Fibroblast of upper back skin (primary cell): ENCODE data around the gene TFDP1.
A peak's percentile ranks its signal among the peaks of the same experiment; 100 is the strongest.
"Not testable (repeated sequence)": the region's sequence is repeated elsewhere in the genome, so short reads cannot be mapped to it uniquely, and the experiment has no call there.

Experiments used
- DNase-seq: peaks from one replicate; pipeline ENCODE4 v3.0.0-alpha.2; 2013

Gene TFDP1

DNA sequence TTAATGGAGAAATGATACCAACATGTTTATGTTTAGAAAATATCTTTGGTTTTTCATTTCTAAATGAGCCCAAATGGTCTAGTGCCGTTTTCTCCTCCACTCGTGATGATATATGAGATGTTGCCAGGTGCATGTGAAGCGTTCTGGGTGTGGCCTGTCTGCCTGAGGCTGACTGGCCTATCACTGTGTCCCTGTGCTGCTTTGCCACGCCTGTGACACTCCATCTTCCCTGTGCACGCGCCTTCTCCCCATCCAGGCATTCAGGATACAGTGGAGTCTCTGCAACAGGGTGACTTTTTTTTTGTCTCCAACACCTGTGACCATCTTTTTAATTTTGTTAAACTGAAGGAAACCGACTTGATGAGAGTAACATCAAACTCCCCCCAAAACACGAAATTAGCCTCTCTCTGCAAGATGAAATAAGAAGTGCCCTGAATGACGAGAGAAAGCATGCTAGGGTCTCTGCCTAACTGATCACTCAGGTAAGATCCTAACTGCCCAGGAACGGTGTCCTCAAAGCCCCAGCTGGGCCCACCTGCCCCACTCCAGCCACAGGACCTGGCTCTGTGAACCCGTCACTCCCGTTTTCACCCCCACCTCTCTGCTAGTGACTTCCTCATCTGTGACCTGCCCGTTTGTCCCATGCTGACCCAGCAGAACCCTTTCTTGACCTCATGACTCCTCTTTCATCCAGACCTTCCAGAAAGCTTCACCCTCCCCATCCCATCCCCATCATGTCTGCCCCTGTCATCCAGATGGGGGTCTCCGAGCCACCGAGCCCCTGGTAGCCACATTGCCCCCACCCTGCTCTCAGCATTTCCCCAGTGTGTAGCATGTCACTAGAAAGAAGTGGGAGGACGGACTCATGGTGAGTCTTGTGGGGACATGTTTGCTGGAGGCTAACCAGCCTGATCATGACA is 33.2 kb upstream of the TFDP1 start:
- no peak for DNase-seq

DNA sequence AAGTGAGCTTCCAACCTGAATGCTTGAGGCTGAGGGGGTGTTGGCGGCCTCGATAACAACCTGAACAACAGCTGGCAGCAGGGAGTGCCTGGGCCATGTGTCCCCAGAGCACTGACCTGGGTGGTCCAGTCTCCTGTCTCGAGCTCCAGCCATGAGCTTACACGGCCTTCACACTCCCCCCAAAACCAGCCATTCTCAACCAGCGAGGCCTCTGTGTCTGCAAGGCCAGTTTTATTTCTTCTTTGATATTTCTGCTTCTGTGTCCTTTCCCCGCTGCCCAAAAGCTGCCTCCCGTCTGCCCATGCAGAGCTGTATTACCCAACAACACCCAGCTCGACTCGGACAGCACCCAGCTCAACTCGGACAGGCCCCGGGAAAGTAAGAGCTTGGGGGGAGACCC is 32.5 kb upstream of the TFDP1 start:
- no peak for DNase-seq

DNA sequence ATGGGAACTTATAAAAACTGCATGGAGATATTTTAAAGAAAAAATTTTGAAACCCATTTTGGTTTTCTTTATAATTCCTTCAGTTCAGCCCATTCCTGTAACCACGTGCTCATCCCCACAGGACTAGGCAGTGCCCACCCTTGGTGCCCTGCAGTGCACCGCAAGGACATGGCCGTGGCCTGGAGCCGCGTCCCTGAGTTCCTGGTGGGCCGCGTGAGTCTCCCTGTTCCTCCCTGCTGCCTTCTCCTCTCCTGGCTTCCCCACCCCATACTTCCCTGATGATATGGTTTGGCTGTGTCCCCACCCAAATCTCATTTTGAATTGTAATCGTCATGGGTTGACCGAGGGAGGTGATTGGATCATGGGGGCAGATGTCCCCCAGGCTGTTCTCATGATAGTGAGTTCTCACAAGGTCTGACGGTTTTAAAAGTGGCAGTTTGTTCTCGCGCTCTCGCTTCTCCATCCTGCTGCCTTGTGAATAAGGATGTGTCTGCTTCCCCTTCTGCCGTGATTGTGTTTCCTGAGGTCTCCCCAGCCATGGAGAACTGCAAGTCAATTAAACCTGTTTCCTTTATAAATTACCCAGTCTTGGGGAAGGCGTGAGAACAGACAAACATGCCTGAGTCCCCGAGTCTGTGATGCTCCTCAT is 31.6 kb upstream of the TFDP1 start:
- no peak for DNase-seq

DNA sequence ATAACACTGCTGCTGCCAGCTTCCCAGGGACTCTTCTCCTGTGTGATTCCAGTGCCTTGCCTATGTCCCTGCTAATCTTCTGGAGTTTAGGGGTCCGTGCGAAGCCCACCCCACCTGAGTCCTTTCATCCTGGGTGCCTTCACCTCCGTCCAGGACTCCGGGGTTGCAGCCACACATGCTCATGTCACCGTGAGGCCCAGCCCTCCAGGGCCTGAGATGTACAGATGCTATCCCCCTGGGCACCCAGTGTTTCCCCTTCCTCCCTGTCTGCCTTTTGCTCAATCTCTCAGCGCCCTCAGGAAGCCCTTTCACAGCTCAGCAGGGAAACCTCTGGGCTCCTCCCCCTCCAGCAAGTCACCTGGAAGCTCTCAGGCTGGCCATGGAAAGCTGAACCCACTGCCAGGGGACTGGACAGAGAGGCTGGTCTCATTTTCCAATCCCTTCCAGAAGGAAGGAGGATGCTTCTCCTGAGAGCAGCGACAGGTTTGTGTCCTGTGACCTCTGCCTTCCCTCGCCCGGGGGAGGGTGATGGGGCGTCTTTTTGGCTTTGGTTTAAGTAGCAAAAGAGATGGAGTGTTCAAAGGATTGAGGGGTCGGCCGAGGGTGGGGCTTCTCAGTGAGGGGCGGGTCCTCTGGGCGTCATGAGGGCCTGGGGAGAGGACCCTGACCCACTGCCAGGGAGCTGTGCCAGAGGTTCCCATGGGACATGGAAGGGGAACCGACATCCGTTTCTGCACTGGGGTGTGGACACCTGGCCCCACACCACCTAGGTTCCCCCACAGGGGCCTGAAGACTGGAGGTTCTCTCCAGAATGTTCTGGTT is 30.8 kb upstream of the TFDP1 start:
- no peak for DNase-seq

DNA sequence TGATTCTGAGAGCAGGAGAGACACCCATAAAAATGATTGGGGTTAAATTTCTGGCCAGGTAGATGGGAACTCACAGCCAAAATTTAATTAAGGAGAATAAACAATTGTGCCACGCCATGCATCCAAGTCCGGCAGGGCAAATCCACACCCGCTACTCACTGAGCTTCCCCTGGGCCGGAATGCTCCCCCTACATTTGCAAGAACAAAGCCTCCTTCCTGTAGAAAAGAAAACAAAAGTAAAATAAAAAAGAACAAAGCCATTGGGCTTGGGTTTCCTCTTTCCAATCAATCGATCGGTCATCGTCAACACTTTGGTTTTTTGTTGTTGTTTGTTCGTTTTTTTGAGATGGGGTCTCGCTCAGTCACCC is 30.2 kb upstream of the TFDP1 start:
- no peak for DNase-seq

DNA sequence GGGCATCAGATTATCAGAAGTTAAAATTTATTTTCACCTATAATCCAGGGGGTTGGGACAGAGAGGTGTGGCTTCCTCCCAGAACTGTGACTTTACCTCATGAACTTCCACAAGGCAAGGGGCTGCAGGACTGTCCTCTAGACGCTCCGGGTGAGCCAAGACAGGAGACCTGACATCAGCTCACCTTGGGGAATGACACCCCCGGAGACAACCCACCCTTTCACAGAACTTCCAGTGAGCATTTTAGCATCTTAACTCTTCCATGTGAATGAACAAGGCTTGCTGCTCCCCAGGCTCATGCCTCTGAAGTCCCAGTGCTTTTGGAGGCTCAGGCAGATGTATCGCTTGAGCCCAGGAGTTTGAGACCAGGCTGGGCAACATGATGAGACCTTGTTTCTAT is 29.4 kb upstream of the TFDP1 start:
- no peak for DNase-seq

DNA sequence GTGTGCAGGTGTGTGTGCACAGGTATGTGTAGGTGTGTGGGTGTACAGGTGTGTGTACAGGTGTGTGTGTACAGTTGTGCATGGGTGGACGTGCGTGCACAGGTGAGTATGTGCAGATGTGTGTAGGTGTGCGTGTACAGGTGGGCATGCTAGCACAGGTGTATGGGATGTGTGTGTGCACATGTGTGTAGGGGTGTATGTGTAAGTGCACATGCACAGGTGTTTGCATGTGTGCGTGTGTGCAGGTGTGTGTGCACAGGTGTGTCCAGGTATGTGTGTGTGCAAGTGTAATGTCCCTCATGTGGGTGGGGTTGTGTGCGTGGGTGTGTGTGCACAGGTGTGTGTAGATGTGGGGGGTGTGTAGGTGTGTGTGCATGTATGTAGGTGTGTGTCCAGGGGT is 27.5 kb upstream of the TFDP1 start:
- no peak for DNase-seq

DNA sequence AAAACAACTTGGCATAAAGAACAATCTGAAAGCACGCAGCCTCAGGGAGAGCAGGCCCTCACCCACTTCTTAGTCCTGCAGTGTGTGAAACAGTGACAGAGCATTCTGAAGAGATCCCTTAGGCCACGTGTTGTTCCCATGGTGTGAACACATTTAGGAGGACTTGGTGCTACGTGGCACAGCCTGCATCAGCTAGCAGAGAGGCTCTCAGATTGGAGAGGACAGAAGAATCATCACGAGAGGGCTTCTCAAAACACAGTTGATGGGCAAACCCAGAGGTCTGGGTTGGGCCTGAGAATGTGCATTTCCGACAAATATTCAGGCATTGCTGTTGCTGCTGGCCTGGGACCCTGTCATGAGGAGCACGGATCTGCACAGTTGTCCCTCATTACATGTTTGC is 26.1 kb upstream of the TFDP1 start:
- DNase-seq: no peak

DNA sequence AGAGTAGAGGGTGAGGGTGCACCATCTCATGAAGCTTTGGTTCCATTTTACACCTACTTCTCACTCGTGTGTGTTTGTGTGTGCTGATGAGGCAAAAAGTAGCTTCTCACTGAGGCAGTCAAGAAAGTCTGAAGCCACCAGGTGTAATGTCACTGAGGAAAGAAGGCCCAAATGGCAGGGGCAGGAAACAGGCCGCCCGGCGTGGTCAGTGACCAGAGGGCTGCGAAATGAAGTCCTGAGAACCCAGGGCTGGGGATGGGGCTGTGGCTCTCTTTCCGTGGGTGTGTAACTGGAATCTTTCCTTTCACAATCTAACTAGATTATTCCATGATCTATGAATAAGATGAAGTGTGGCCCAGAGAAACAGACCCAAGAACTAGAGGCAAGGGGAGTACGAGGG is 25.5 kb upstream of the TFDP1 start:
- no peak for DNase-seq

DNA sequence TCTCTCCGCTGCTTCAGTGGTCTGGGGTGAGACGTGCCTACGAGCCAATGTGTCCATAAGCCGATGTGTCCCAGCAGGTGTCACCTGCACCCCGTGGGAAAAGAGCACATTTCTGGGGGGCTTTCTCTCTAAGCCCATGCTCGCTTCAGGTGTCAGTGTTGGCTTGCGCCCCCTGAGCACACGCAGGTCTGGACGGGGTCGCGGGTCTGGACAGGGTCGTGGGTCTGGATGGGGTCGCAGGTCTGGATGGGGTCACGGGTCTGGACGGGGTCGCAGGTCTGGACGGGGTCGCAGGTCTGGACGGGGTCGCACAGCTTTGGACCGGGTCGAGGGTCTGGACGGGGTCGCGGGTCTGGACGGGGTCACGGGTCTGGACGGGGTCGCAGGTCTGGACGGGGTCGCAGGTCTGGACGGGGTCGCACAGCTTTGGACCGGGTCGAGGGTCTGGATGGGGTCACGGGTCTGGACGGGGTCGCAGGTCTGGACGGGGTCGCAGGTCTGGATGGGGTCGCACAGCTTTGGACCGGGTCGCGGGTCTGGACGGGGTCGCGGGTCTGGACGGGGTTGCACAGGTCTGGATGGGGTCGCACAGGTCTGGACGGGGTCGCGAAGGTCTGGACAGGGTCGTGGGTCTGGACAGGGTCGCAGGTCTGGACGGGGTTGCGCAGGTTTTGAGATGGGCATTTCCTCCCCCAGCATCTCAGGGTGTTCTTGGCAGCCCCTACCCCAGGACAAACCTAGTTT is 24.5 kb upstream of the TFDP1 start:
- no peak for DNase-seq

DNA sequence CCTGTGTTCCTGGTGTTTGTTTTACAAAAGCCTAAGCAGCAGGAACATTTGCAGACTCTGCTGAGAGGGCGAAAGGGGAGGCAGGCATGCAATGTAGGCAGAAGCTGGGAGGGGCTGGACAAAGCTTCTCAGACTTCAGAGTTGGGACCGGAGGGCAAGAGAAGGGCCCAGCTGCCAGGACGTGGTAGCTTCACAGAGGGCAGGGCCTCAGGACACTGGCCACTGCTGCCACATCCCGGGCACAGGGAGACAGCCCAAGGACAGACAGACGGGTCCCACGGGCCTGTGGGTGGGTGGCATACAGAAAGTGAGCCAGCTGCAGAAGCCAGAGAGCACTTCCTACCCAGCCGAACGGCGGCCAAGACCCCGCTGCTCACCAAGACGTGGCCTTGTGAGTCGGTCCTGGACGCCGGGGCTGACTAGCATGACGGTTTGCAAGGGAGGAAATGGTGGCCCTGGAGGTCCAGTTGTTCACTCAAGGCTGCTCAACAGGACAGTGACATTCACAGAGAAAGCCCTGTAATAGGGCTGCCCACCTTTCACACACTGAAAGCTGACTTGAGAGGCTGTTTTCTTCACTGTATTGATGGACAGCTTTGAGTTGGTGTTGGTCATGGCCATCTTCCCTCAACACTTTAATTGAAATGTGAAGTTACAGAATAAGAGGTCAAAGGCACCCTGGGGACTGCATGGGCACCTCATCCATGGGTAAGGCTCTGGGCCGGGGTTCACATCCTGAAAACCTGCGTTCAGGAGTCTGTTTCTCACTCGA is 23.7 kb upstream of the TFDP1 start:
- no peak for DNase-seq

DNA sequence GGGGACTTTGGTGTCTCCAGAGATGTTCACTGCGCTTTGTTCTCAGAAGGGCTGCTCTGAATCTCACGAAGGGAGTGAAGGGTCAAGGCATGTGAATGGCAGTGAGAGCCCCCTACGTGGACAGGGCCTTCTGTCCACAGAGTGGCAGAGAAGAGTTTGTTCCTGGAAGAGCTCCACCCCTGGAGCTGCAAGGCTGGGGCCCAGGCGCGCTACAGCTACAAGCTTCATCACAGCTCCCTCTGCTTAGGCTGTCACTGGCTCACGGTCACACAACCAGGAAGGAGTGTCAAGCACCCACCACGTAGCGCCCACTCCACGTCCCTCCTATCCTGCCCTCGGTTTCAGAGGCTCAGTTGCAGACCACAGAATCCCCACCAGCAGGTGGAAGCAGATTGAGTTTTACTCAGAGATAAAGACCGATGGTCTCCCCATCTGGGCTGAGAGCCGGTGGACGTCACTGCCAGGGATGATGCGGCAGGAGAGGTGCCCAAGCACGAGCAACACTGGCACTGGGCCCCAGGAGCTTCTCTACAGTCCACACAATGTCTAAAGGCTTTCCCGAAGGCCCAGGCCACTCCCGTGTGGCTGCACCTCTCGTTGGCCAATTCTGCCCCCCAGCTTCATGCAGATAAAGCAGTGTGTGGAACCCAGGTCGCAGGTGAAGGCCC is 23.0 kb upstream of the TFDP1 start:
- DNase-seq: no peak

DNA sequence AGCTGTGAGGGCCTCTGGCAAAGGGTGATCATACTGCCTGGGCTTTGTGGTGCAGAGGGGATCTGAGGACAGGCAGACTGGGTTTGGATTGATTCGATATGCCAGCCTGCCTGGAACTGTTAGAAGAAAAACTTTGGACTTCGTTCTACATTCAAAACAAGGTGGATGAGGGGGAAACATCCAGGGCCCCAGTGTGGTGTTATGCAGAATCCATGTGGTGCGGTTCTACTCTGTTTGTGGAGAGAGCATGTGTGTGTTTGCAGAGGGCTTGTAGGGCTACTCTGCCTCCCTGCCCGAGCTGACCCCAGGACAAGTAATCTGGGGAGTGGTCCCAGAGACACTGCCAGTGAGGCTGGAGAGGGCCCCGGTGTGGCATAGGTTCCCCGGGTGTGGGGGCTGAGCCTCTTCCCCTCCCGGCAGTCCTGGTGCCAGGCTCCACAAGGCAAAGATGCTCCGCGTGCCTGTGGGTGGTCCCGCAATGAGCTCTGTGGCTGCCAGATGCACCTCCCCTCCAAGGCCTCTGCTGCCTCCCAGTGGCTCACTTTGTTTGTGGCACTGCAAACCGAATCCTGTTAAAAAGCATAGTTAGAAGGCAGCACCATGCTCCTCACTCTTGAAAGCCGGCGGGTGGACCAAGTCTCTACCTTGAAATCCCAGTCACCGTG is 22.3 kb upstream of the TFDP1 start:
- DNase-seq: peak; percentile 81

DNA sequence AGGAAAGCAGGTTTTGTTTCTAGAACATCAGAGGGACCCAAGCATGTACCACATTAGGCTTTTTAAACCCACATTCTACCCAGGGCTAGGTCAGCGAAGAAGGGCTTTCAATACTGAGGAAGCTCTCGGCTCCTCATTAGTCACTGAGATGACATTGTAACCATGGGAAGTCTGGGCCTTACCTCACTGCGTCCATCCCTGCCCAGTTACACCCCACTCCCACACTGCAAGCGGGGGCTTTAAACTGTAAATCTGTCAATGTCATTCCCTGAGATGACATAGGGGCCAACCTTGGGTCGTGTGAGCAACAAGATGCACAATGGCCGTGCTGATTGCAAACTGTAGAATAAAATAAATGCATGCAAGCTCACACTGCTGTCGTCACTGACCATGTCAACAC is 21.7 kb upstream of the TFDP1 start:
- no peak for DNase-seq

DNA sequence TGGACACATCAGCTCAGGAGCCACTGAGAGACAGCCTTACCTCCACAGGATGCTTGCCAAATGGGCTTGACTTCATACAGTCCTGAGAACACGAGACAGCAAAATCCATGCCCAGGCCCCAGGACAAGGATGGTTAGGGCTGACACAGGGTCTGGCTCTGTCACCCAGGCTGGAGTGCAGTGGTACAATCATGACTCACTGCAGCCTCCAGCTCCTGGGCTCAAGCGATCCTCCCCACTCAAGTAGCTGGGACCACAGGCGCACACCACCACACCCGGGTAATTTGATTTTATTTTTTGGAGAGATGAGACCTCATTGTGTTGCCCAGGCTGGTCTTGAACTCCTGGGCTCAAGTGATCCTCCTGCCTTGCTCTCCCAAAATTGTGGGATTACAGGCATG is 21.0 kb upstream of the TFDP1 start:
- DNase-seq: not testable (repeated sequence)

DNA sequence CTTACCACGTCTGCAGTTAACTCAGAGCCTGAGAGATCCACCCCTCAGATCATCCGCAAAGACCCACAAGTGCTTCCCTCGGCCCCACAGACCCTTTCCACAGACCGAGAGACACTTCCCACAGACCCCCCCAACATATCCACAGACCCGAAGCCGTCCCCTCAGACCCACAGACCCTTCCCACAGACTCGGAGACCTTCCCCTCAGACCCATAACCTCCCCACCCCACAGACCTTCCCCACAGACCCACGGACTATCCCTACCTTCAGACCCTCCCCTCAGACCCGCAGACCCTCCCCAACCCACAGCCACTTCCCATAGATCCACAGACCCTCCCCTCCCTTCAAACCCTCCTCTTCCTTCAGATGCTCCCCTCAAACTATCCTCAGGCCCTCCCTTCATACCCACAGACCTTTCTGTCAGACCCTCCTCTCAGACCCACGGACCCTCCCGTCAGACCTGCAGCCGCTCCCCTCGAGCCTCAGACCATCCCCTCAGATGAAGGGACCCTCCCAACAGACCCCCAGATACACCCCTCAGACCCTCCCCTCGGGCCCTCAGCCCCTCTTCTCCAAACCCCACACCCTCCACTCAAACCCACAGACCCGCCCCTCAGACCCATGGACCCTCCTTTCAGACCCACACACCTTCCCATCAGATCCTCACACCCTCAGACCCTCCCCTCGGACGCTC is 20.1 kb upstream of the TFDP1 start:
- no peak for DNase-seq

DNA sequence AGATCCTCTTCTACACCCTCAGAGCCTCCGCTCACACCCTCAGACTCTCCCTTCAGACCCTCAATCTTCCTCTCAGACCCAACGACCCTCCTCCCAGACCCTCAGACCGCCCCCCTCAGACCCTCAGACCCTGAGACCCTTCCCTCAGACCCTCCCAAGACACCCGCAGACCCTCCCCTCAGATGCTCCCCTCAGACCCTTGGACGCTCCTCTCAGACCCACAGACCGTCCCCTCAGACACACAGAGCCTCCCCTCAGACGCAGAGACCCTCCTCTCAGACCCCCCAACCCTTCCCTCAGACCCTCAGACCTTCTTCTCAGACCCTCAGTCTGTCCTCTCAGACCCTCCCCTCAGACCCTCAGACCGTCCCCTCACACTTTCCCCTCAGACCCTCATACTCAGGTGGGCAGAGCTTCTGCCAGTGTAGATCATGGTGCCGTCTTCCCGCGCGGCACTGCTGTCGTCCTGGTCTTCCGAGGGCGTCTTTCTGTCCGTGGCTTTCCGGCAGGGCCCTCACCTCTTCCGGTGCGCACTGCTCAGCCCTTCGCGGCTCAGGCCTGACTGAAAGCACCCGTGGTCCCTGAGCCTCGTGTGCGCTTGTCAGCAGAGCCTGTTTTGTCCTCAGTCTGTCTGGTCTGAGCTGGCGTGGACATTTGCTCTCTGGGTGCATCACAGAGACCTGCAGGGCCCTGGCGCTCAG is 18.9 kb upstream of the TFDP1 start:
- DNase-seq: no peak

DNA sequence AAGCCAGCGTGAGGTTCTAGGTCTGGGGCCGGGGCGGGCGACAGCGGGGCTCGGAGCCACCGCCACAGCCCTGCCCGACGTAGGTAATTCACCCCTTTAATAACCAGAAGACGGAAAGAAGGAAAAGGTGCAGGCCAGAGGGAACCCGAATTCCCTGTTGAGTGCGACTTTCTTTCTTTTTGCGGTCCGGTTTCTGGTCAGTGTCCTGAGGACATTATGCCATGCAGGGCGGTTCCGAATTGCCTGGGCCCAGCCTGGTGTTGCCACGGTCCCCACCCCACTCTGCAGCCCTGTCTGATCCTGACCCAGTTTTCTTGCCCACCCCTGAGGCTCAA is 18.4 kb upstream of the TFDP1 start:
- DNase-seq: no peak

DNA sequence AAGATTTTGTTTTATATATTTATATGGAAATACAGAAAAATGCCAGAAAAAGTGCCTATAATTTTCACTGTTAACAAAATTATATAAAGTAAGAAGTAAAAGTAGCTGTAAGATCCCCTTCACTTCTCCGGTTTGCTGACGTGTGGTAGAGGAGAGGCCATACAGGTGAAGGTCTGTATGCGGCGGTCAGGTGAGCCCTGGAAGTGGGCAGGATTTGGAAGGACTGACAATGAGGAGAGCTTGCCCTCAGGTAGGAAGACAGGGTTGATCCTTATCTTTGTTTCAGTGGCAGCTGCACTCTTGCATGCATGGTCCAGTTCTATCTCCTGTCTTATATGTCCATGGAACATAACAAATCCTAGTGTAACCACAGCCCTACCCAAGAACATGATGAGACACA is 16.9 kb upstream of the TFDP1 start:
- no peak for DNase-seq

DNA sequence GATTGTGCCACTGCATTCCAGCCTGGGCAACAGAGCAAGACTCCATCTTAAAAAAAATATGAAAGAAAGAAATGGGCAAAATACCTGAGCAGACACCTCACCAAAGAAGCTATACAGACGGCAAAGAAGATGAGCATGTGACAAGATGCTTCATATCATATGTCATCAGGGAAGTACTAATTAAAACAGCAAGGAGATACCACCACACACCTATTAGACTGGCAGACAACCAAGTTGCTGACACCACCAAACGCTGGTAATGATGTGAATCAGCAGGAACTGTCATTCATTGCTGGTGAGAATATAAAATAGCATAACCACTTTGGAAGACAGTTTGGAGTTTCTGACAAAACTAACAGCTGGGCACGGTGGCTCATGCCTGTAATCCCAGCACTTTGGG is 11.5 kb upstream of the TFDP1 start:
- no peak for DNase-seq
